Common myeloid progenitor, CD34-positive (primary cell): ENCODE measurements around the gene IFT25.
A peak's percentile ranks its signal among the peaks of the same experiment; 100 is the strongest.
"Not testable (repeated sequence)": the region's sequence is repeated elsewhere in the genome, so short reads cannot be mapped to it uniquely, and the experiment has no call there.

ENCODE experiments used
- CTCF ChIA-PET: fragments of 350-600 bp; sonication (Branson Sonifier 250); formaldehyde crosslinking; loops from one replicate; lab custom pipeline; 2021; ENCODE audit warnings: antibody characterized with exemption; lab: Charles Lee
- POLR2A ChIA-PET: fragments of 350-600 bp; sonication (Branson Sonifier 250); formaldehyde crosslinking; loops from one replicate; lab custom pipeline; 2021; ENCODE audit warnings: antibody characterized with exemption; lab: Charles Lee
- DNase-seq, 3 donors: peaks; one replicate each; pipeline versions ENCODE4 v3.0.0 to v3.0.0-alpha.2; 2013
- H3K27ac ChIP-seq, 2 experiments: 1 replicate in 1 of 2; 2 replicates in 1 of 2; pipeline ENCODE4 v1.7.0; 2013; ENCODE audit warnings: inconsistent platforms in 2 of 2, low read length in 2 of 2, mild to moderate bottlenecking in 2 of 2, low read depth in 1 of 2, moderate library complexity in 1 of 2; ENCODE audit not compliant: severe bottlenecking in 2 of 2, insufficient read depth in 1 of 2, poor library complexity in 1 of 2
- H3K27me3 ChIP-seq, 5 experiments: replicated peaks in 2 of 5; 1 replicate in 3 of 5; 2 replicates in 2 of 5; pipeline versions ENCODE4 v1.6.1 to v1.7.0; 2013; ENCODE audit warnings: low read length in 4 of 5, mild to moderate bottlenecking in 2 of 5, moderate library complexity in 2 of 5, inconsistent platforms in 1 of 5; ENCODE audit not compliant: insufficient read depth in 5 of 5, control insufficient read depth in 4 of 5
- H3K36me3 ChIP-seq, 4 experiments: 1 replicate in 2 of 4; 2 replicates in 2 of 4; pipeline versions ENCODE4 v1.6.1 to v1.7.0; 2013; ENCODE audit warnings: low read length in 3 of 4, control low read depth in 1 of 4, mild to moderate bottlenecking in 1 of 4; ENCODE audit not compliant: control insufficient read depth in 4 of 4, insufficient read depth in 4 of 4
- H3K4me1 ChIP-seq, 4 experiments: 1 replicate in 3 of 4; 2 replicates in 1 of 4; pipeline versions ENCODE4 v1.6.1 to v1.7.1; 2013; ENCODE audit warnings: low read length in 3 of 4, mild to moderate bottlenecking in 3 of 4, control low read depth in 1 of 4, inconsistent platforms in 1 of 4, moderate library complexity in 1 of 4; ENCODE audit not compliant: control insufficient read depth in 4 of 4, insufficient read depth in 4 of 4; ENCODE audit errors: control extremely low read depth in 1 of 4
- H3K4me3 ChIP-seq, 7 experiments: 1 replicate in 4 of 7; 2 replicates in 3 of 7; pipeline versions ENCODE4 v1.5.1 to v1.7.0; 2013; ENCODE audit warnings: mild to moderate bottlenecking in 7 of 7, low read length in 6 of 7, moderate library complexity in 6 of 7, inconsistent platforms in 2 of 7, low read depth in 2 of 7, control low read depth in 1 of 7; ENCODE audit not compliant: insufficient read depth in 4 of 7, control insufficient read depth in 1 of 7; ENCODE audit errors: extremely low read depth in 1 of 7
- H3K9me3 ChIP-seq, 5 experiments: 1 replicate in 4 of 5; 2 replicates in 1 of 5; pipeline versions ENCODE4 v1.6.1 to v1.7.1; 2013; ENCODE audit warnings: low read length in 4 of 5, mild to moderate bottlenecking in 2 of 5, inconsistent platforms in 1 of 5, low read depth in 1 of 5, moderate library complexity in 1 of 5; ENCODE audit not compliant: control insufficient read depth in 4 of 5, insufficient read depth in 2 of 5; ENCODE audit errors: control extremely low read depth in 1 of 5
- WGBS: methylation state at CpG from one replicate; pipeline ENCODE4 v1.1.5; 2013; ENCODE audit not compliant: insufficient coverage; 5-methylcytosine and 5-hydroxymethylcytosine counted together

The IFT25 gene

DNA sequence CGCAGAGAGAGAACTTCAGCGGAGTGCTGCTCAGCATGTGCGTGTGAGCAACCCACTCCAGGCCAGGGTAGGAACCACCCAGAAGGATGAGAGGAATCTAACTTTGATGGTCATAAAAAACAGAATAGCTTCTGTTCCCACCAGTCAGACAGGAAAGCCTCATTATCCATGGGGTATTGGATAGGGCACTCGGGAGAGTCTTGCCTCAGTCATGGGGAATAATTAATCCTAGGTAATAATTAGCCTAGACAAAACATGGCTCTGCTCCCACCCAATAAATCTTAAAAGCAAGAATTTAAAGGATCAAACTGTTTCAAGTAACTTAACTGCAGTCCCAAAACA, 37.2 kb upstream of the IFT25 start:
- CTCF ChIA-PET: no interaction called here
- DNase-seq: no peak
- Histone ChIP-seq H3K4me1 (peaks cover 0 to 8% (median 7%) of the 10 kb centered on the region in 4 experiments), H3K36me3 (no peaks in the 10 kb centered on the region), H3K9me3 (no peaks in the 10 kb centered on the region), H3K27ac (no peak overlapping the region), H3K4me3 (peak overlapping the region in 4 of 7 experiments; percentile 49 to 72 (median 55)), H3K27me3 (no peaks in the 10 kb centered on the region)
- 96% methylated on average over 3 of the region's 4 CpGs for WGBS
- POLR2A ChIA-PET: no interaction called here

DNA sequence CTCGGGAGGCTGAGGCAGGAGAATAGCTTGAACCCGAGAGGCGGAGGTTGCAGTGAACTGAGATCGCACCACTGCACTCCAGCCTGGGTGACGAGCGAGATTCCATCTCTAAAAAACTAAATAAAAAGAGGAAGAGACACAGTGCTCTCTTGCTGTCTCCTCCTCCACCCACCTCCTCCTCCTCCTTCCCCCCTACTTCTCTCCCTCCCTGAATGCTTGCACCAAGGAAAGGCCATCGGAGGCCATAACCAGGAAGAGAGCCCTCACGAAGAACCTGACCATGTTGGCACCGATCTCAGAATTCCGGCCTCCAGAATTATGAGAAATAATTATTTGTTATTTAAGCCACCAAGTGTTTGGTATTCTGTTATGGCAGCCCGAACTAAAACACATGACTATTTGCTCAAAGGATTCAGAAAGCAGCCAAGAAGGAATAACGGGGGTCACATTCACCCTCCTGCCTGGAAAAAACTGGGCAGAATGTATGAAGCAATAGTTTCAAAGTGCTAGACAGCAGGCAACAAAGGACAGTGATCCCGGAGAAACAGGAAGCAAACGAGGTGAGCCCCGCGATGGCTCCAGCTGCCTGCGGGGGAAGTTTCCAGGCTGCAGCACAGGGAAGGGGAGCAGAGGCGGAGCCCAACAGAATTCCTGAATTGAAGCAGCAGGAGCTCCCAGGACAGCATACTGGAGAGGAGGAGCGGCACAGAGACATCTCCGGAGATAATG, 36.7 kb upstream of the IFT25 start:
- ChIA-PET POLR2A (no interaction called here), CTCF (no interaction called here)
- H3K27ac ChIP-seq: peak overlapping the region in 1 of 2 experiments; percentile 18
- peaks cover 0 to 8% (median 7%) of the 10 kb centered on the region in 4 experiments for H3K4me1 ChIP-seq
- no peaks in the 10 kb centered on the region for H3K9me3 ChIP-seq
- H3K36me3 ChIP-seq: no peaks in the 10 kb centered on the region
- H3K4me3 ChIP-seq: peak overlapping the region in 6 of 7 experiments; percentile 9 to 72 (median 51)
- DNase-seq: peak in 2 of 3 donors; percentile 23 to 34
- H3K27me3 ChIP-seq: no peaks in the 10 kb centered on the region
- 45% methylated on average over 12 of the region's 20 CpGs for WGBS

GRCh38 chr1:53981220-53981619, 35.7 kb upstream of the IFT25 start:
- H3K27me3 ChIP-seq: no peaks in the 10 kb centered on the region
- H3K27ac ChIP-seq: no peak overlapping the region
- ChIA-PET POLR2A (no interaction called here), CTCF (no interaction called here)
- H3K4me1 ChIP-seq: peaks cover 0 to 14% (median 11%) of the 10 kb centered on the region in 4 experiments
- 94% methylated on average over 6 of the region's 6 CpGs for WGBS
- DNase-seq: no peak
- H3K36me3 ChIP-seq: no peaks in the 10 kb centered on the region
- H3K9me3 ChIP-seq: no peaks in the 10 kb centered on the region
- H3K4me3 ChIP-seq: no peak overlapping the region

DNA sequence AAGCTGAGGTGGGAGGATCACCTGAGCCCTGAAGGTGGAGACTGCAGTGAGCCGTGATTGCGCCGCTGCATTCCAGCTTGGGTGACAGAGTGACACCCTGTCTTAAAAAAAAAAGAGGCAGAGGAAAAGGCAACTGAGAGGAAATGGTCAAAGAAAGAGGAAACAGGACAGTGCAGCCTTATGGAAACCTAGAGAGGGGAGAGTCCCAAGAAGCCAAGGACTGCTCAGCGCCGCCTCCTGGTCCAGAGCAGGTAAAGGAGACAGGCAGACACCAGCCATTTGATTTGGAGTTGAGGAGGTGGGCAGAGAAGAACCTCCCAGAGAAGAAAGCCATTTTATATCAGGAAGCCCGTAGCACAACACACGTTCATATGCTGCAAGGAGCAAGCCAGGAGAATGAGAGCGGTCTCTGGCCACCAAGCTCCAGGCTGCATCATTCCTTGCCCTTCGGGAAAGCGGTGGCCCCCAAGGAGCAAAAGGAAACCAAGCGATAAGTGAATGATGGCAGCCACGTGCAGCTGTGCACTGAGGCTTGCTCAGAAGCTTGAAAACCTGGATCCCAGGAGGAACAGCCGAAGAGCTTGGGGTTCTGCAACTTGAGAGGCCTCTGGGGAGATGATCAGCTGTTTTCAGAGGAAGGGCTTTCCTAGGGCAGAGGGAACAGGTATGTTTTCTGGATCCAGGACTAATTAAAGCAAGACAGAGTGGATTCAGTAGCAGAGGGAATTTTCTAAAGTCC, 34.4 kb upstream of the IFT25 start:
- POLR2A ChIA-PET: no interaction called here
- 95% methylated on average over 10 of the region's 13 CpGs for WGBS

DNA sequence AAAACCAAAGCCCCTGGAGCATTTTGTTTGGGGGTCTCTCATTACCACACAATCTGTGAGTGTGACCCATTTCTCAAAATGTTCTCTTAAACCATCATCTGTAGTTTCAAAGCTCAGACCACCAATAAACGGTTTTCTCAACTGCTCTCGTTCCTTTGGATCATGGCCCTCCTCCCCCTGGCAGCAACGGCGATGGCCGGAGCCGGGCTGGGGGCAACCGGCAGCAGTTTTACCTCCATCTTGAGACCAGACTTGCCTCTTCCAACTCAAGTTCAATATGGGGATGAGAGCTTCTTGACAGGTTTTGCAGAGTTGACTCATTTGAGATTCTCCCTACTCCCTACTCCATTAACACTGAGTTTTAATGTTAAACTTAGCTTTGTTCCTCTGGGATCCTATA, 30.4 kb upstream of the IFT25 start:
- ChIA-PET POLR2A (no interaction called here), CTCF (interaction anchor here (1.0 kb wide), 1 partner anchor 17 kb away, joined by 3 read pairs; no protein-coding TSS in a partner anchor)
- Histone ChIP-seq H3K36me3 (peaks cover 0 to 1% (median 0%) of the 10 kb centered on the region in 4 experiments), H3K27ac (no peak overlapping the region), H3K27me3 (no peaks in the 10 kb centered on the region), H3K4me1 (peaks cover 0 to 8% (median 4%) of the 10 kb centered on the region in 4 experiments), H3K9me3 (no peaks in the 10 kb centered on the region), H3K4me3 (no peak overlapping the region)
- 100% methylated on average over 3 of the region's 7 CpGs for WGBS
- no peak for DNase-seq

More for the DNA sequence above, 34.4 kb upstream of the IFT25 start:
- Histone ChIP-seq H3K9me3 (no peaks in the 10 kb centered on the region), H3K36me3 (no peaks in the 10 kb centered on the region), H3K4me3 (no peak overlapping the region), H3K27ac (no peak overlapping the region), H3K27me3 (no peaks in the 10 kb centered on the region), H3K4me1 (peaks cover 0 to 15% (median 11%) of the 10 kb centered on the region in 4 experiments)
- DNase-seq: no peak
- CTCF ChIA-PET: interaction anchor here (1.4 kb wide), 1 partner anchor 21 kb away, joined by 3 read pairs; no protein-coding TSS in a partner anchor

- H3K36me3 ChIP-seq: peaks cover 4 to 25% (median 13%) of the 10 kb centered on the region in 4 experiments
- no peak for DNase-seq
- no peak overlapping the region for H3K27ac ChIP-seq
- 80% methylated on average over 2 of the region's 2 CpGs for WGBS
- ChIA-PET POLR2A (no interaction called here), CTCF (interaction anchor here (0.9 kb wide), 1 partner anchor 111 kb away, joined by 3 read pairs; no protein-coding TSS in a partner anchor)
- no peak overlapping the region for H3K4me3 ChIP-seq
- H3K9me3 ChIP-seq: no peaks in the 10 kb centered on the region
- H3K4me1 ChIP-seq: peaks cover 0 to 7% (median 4%) of the 10 kb centered on the region in 4 experiments
- H3K27me3 ChIP-seq: no peaks in the 10 kb centered on the region
Measured at GRCh38 chr1:53971718-53972117, 26.2 kb upstream of the IFT25 start.

GRCh38 chr1:53969323-53969722, 23.8 kb upstream of the IFT25 start:
- WGBS: 80% methylated on average over 1 of the region's 2 CpGs
- POLR2A ChIA-PET, H3K9me3 ChIP-seq, H3K27me3 ChIP-seq, H3K4me1 ChIP-seq, H3K27ac ChIP-seq, DNase-seq, H3K4me3 ChIP-seq: not testable (repeated sequence)
- peaks cover 4 to 32% (median 19%) of the 10 kb centered on the region in 4 experiments for H3K36me3 ChIP-seq
- CTCF ChIA-PET: interaction anchor here (1.2 to 1.4 kb wide), 3 partner anchors 10 to 109 kb away, joined by 3 to 7 read pairs (median 5); no protein-coding TSS in a partner anchor
